Measurements from ENCODE around the gene TIGD3.

- no peak for TF ChIP-seq CTCF (IDR thresholded peaks at IDR 0.05)
- TF ChIP-seq POLR2AphosphoS5 (IDR thresholded peaks at IDR 0.05): peak in 1 of 4 donors; percentile 28
Measured at GRCh38 chr11:65317025-65317786, 37.3 kb upstream of the TIGD3 start.
